EL (cell line): ENCODE measurements around the gene AP3D1.

ENCODE experiments used
- DNase-seq: peaks from one replicate; pipeline ENCODE4 v3.0.0-alpha.2; 2016

AP3D1 gene

GRCh38 chr19:2151339-2152229 lies at the start of gene AP3D1:
TSS of gene AP3D1 (minus strand) at chr19:2151566. CDS start at chr19:2151334, 232 bp downstream.
- DNase-seq = peak; percentile 100

- peak; percentile 12 for DNase-seq
Measured at GRCh38 chr19:2200624-2201294, 49.4 kb upstream of the AP3D1 start.

- DNase-seq = no peak
Measured at GRCh38 chr19:2199861-2200623, 48.7 kb upstream of the AP3D1 start.

- no peak for DNase-seq
Measured at GRCh38 chr19:2199215-2199614, 47.8 kb upstream of the AP3D1 start.

GRCh38 chr19:2198317-2198716 lies 47.0 kb upstream of the AP3D1 start:
- DNase-seq = no peak

GRCh38 chr19:2197270-2197669 lies 45.9 kb upstream of the AP3D1 start:
- DNase-seq = no peak

- no peak for DNase-seq
Measured at GRCh38 chr19:2195914-2196313, 44.5 kb upstream of the AP3D1 start.

GRCh38 chr19:2195361-2195760 lies 44.0 kb upstream of the AP3D1 start:
- no peak for DNase-seq

GRCh38 chr19:2194513-2195078 lies 43.2 kb upstream of the AP3D1 start:
- no peak for DNase-seq

- no peak for DNase-seq
Measured at GRCh38 chr19:2193807-2194206, 42.4 kb upstream of the AP3D1 start.

- DNase-seq = no peak
Measured at GRCh38 chr19:2192862-2193261, 41.5 kb upstream of the AP3D1 start.

- no peak for DNase-seq
Measured at GRCh38 chr19:2191456-2192310, 40.3 kb upstream of the AP3D1 start.

GRCh38 chr19:2190848-2191455 lies 39.6 kb upstream of the AP3D1 start:
- DNase-seq = no peak

GRCh38 chr19:2189880-2190279 lies 38.5 kb upstream of the AP3D1 start:
- no peak for DNase-seq

- peak; percentile 46 for DNase-seq
Measured at GRCh38 chr19:2188708-2189385, 37.5 kb upstream of the AP3D1 start.

- no peak for DNase-seq
Measured at GRCh38 chr19:2187159-2187558, 35.8 kb upstream of the AP3D1 start.

GRCh38 chr19:2186071-2186846 lies 34.9 kb upstream of the AP3D1 start:
- DNase-seq = peak; percentile 94

- no peak for DNase-seq
Measured at GRCh38 chr19:2185734-2186070, 34.3 kb upstream of the AP3D1 start.

GRCh38 chr19:2184422-2184975 lies 33.1 kb upstream of the AP3D1 start:
- no peak for DNase-seq

- DNase-seq = no peak
Measured at GRCh38 chr19:2181633-2181997, 30.2 kb upstream of the AP3D1 start.
